DMS79 (cell line): ENCODE data around the gene HPSE2.
"Not testable (repeated sequence)": the region's sequence is repeated elsewhere in the genome, so short reads cannot be mapped to it uniquely, and the experiment has no call there.

Experiments used
- DNase-seq: peaks from one replicate; lab custom pipeline; 2025; lab: John Stamatoyannopoulos, UW

HPSE2 gene

GRCh38 chr10:99235658-99236626, at the start of gene HPSE2:
Gene HPSE2, minus strand, starts transcription at chr10:99235852.
- DNase-seq = no peak

GRCh38 chr10:99280472-99280871, 44.8 kb upstream of the HPSE2 start:
- no peak for DNase-seq

- no peak for DNase-seq
These were observed 44.0 kb upstream of the HPSE2 start for GRCh38 chr10:99279626-99280111.

- no peak for DNase-seq
These were observed 41.3 kb upstream of the HPSE2 start for GRCh38 chr10:99276848-99277486.

- no peak for DNase-seq
These were observed 30.7 kb upstream of the HPSE2 start for GRCh38 chr10:99266383-99266782.

- no peak for DNase-seq
These were observed 13.2 kb upstream of the HPSE2 start for GRCh38 chr10:99248824-99249223.

- not testable (repeated sequence) for DNase-seq
These were observed 12.2 kb upstream of the HPSE2 start for GRCh38 chr10:99247893-99248292.

GRCh38 chr10:99236627-99237309, 1.1 kb upstream of the HPSE2 start:
- DNase-seq = no peak

GRCh38 chr10:99234791-99235657, 628 bp downstream of the HPSE2 start:
- DNase-seq = no peak

GRCh38 chr10:99234041-99234790, 1.4 kb downstream of the HPSE2 start:
- no peak for DNase-seq

- DNase-seq = no peak
These were observed 2.0 kb downstream of the HPSE2 start for GRCh38 chr10:99233689-99234037.

GRCh38 chr10:99233000-99233688, 2.5 kb downstream of the HPSE2 start:
- DNase-seq = no peak

GRCh38 chr10:99232360-99232999, 3.2 kb downstream of the HPSE2 start:
- DNase-seq = no peak

- DNase-seq = no peak
These were observed 10.9 kb downstream of the HPSE2 start for GRCh38 chr10:99224766-99225165.

- no peak for DNase-seq
These were observed 28.3 kb downstream of the HPSE2 start for GRCh38 chr10:99207340-99207739.

- no peak for DNase-seq
These were observed 32.3 kb downstream of the HPSE2 start for GRCh38 chr10:99203310-99203709.

- DNase-seq = no peak
These were observed 62.7 kb downstream of the HPSE2 start for GRCh38 chr10:99172950-99173349.

GRCh38 chr10:99172128-99172738, 63.4 kb downstream of the HPSE2 start:
- DNase-seq = no peak

- no peak for DNase-seq
These were observed 65.5 kb downstream of the HPSE2 start for GRCh38 chr10:99170116-99170675.
